K562 (cell line): Measurements from ENCODE around the gene CDH18. TPM values are rescaled to one million over a fixed set of nuclear protein-coding genes. Genes with fewer than 3 reads are reported as not detected.

Experiments
- ATAC-seq: fragments of 200-7000 bp; cut with Tn5 transposase; 3 replicates; pipeline ENCODE4 v1.9.1; 2020; ENCODE audit warnings: moderate library complexity
- BruUV-seq: library from RNA; stranded (reverse); fragments of 400-500 nt; replicated peaks from 2 replicates; lab custom pipeline; 2021; lab: Mats Ljungman, UMichigan
- CTCF ChIA-PET: fragments of 300-600 bp; formaldehyde crosslinking; extraction: SDS; loops from one replicate; lab custom pipeline; 2021; ENCODE audit warnings: low intra/inter-chr PET ratio; lab: Yijun Ruan, JAX
- POLR2A ChIA-PET: fragments of 300-600, 350-650 bp; sonication (Branson Sonifier 250); formaldehyde crosslinking; extraction: SDS; loops from one replicate; lab custom pipeline; 2021; ENCODE audit warnings: antibody characterized with exemption, inconsistent platforms; lab: Yijun Ruan, JAX
- DNase-seq, 4 experiments: peaks; one replicate each; pipeline versions ENCODE4 v3.0.0 to v3.0.0-alpha.2; 2011 to 2018; ENCODE audit warnings: low spot score in 3 of 4, mixed read lengths in 3 of 4; ENCODE audit errors: extremely low read depth in 1 of 4
- FAIRE-seq: peaks from 2 replicates; lab custom pipeline; 2011; peaks lifted over from hg19 to GRCh38; lab: Jason Lieb, UNC
- H2AFZ ChIP-seq: 2 replicates; pipeline ENCODE4 v1.6.0; 2011; ENCODE audit warnings: low read depth, low read length, control low read depth, inconsistent platforms
- H3K27ac ChIP-seq: fragments of 200-600 bp; 3 replicates; pipeline ENCODE4 v1.8.0; 2011; ENCODE audit warnings: low read depth, mild to moderate bottlenecking, control low read depth, inconsistent platforms, low read length, moderate library complexity, mixed read lengths; ENCODE audit errors: extremely low read depth
- H3K27me3 ChIP-seq, 2 experiments: fragments of 300-600 bp in 1 of 2; 2 replicates in 1 of 2; 3 replicates in 1 of 2; pipeline versions ENCODE4 v1.6.0 to v1.8.0; 2011; ENCODE audit warnings: inconsistent platforms in 2 of 2, low read length in 2 of 2, mild to moderate bottlenecking in 1 of 2, mixed read lengths in 1 of 2, moderate library complexity in 1 of 2; ENCODE audit not compliant: control insufficient read depth in 2 of 2, insufficient read depth in 2 of 2
- H3K36me3 ChIP-seq: fragments of 300-600 bp; 3 replicates; pipeline ENCODE4 v1.8.0; 2011; ENCODE audit warnings: mild to moderate bottlenecking, low read length, inconsistent platforms; ENCODE audit not compliant: control insufficient read depth, insufficient read depth
- H3K4me1 ChIP-seq, 2 experiments: fragments of 200-600 bp in 1 of 2; replicated peaks in 1 of 2; 2 replicates in 1 of 2; 3 replicates in 1 of 2; pipeline versions ENCODE4 v1.5.1 to v1.8.0; 2011; ENCODE audit warnings: inconsistent platforms in 2 of 2, low read length in 2 of 2, mild to moderate bottlenecking in 1 of 2, mixed read lengths in 1 of 2, moderate library complexity in 1 of 2; ENCODE audit not compliant: control insufficient read depth in 2 of 2, insufficient read depth in 2 of 2
- H3K4me2 ChIP-seq: 2 replicates; pipeline ENCODE4 v1.6.1; 2011; ENCODE audit warnings: low read length, control low read depth, inconsistent platforms, mixed read lengths; ENCODE audit not compliant: insufficient read depth
- H3K4me3 ChIP-seq: fragments of 200-600 bp; sonication (generic), shearing (Covaris generic); 2 replicates; pipeline ENCODE4 v1.5.1; 2016; ENCODE audit warnings: control low read depth, inconsistent platforms
- H3K79me2 ChIP-seq: fragments of 200-600 bp; 3 replicates; pipeline ENCODE4 v1.8.0; 2011; ENCODE audit warnings: low read length, inconsistent platforms; ENCODE audit not compliant: control insufficient read depth, insufficient read depth
- H3K9ac ChIP-seq, 2 experiments: 2 replicates each; pipeline versions ENCODE4 v1.6.0 to v1.6.1; 2011; ENCODE audit warnings: low read depth in 2 of 2, low read length in 2 of 2, control low read depth in 1 of 2, inconsistent platforms in 1 of 2, mild to moderate bottlenecking in 1 of 2, mixed read lengths in 1 of 2; ENCODE audit not compliant: insufficient read depth in 1 of 2
- H3K9me1 ChIP-seq: one replicate; pipeline ENCODE4 v1.6.0; 2011; ENCODE audit warnings: inconsistent platforms, mild to moderate bottlenecking, low read length, moderate library complexity; ENCODE audit not compliant: control insufficient read depth, insufficient read depth
- H3K9me3 ChIP-seq: replicated peaks from 2 replicates; pipeline ENCODE4 v1.5.1; 2011; ENCODE audit warnings: low read depth, low read length, inconsistent platforms; ENCODE audit not compliant: control insufficient read depth, insufficient read depth
- H4K20me1 ChIP-seq: replicated peaks from 2 replicates; pipeline ENCODE4 v1.6.1; 2011; ENCODE audit warnings: low read length, inconsistent platforms, mixed read lengths; ENCODE audit not compliant: control insufficient read depth, insufficient read depth
- CSDE1 ChIP-seq, 2 experiments: fragments of 450-650 bp; IDR thresholded peaks; 2 replicates each; pipeline ENCODE4 v1.6.1; 2016; ENCODE audit warnings: mild to moderate bottlenecking in 1 of 2
- TEAD1 ChIP-seq, 2 experiments: fragments of 450-650 bp in 1 of 2; sonication (generic) in 1 of 2; formaldehyde crosslinking; IDR thresholded peaks; 2 replicates each; pipeline versions ENCODE4 v1.4.0 to v1.8.0; 2020 to 2022; ENCODE audit warnings: mild to moderate bottlenecking in 2 of 2, missing genetic modification reagents in 1 of 2
- UBTF ChIP-seq, 2 experiments: IDR thresholded peaks; 2 replicates each; pipeline ENCODE4 v1.6.1; 2012; ENCODE audit warnings: improper control_type of control experiment in 2 of 2, low read depth in 2 of 2, low read length in 2 of 2, borderline replicate concordance in 1 of 2
- ZNF551 ChIP-seq: fragments of 250-450 bp; sonication (Bioruptor Pico); IDR thresholded peaks from 2 replicates; pipeline ENCODE4 v1.5.0; 2021; ENCODE audit warnings: mild to moderate bottlenecking, moderate library complexity
- ZNF592 ChIP-seq: fragments of 450-650 bp; IDR thresholded peaks from 2 replicates; pipeline ENCODE4 v1.6.1; 2017; ENCODE audit warnings: antibody characterized with exemption, mild to moderate bottlenecking
- in situ Hi-C: fragments of 300-500 bp; cut with MboI; formaldehyde crosslinking; loops from 4 replicates; pipeline ENCODE4 v1.15.0; 2018; ENCODE audit warnings: inconsistent platforms, mixed read lengths
- intact Hi-C: fragments of 100-400 bp; cut with micrococcal nuclease; formaldehyde crosslinking; loops from 2 replicates; pipeline ENCODE4 v1.14.2; 2022
- polyA plus RNA-seq, 8 experiments: library from polyadenylated mRNA; depleted of rRNA in 4 of 8; stranded (reverse) in 5 of 8; unstranded in 3 of 8; fragments of >200 nt; fragmentation: Nextera tagmentation in 2 of 8; fragmentation: Illumina TruSeq in 1 of 8; extraction: Ambion mirVana in 2 of 8; extraction: Trizol in 1 of 8; gene quantifications; 2 replicates each; pipeline versions ENCODE4 v1.2.1 to v1.2.3, GENCODE V29; 2011 to 2014; ENCODE audit warnings: inconsistent platforms in 1 of 8, missing spikeins in 1 of 8
- total RNA-seq, 7 experiments: library from RNA; depleted of rRNA in 6 of 7; stranded (reverse); fragments of >200 nt in 6 of 7; fragmentation: Illumina TruSeq in 2 of 7; extraction: Trizol in 2 of 7; gene quantifications; 2 replicates each; pipeline versions ENCODE4 v1.2.1 to v1.2.3, GENCODE V29; 2011 to 2021; ENCODE audit warnings: low replicate concordance in 1 of 7

Gene CDH18
- total and polyA plus RNA-seq, 9 of the 15 experiments (the other 6 are each of a cell fraction or from before 2014, with no cell fraction given): 0.18 to 1.4 (median 0.31) TPM

DNA sequence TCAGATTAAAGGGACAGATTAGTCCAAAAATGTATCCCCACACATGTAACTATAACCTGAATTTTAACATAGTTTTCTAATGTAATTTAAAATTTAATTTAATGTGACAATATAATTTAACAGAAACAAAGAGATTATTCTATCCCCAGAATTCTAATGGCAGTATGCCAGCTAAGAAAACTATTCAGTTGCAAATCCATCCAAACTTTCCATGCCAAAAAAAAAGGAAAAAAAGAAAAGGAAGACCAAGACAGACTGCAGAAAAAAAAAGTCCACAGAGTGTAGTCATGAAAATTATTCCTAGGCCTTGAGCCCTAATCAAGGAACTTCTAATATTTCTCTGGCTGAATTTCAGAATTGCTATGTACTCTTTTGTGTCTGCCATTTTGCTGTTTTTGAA is 217.6 kb downstream of the CDH18 start:
- no peaks in the 10 kb centered on the region for H3K27me3 ChIP-seq
- H3K9me3 ChIP-seq: no peaks in the 10 kb centered on the region
- in situ Hi-C loops (no loop called here), intact Hi-C loops (no loop called here)
- H3K4me3 ChIP-seq: no peak overlapping the region
- no peaks in the 10 kb centered on the region for H3K4me1 ChIP-seq
- POLR2A ChIA-PET: no interaction called here
- TF ChIP-seq TEAD1 (CRISPR knock-in tag; IDR thresholded peaks at IDR 0.05): no peak
- no peak for TF ChIP-seq ZNF592
- TF ChIP-seq ZNF551 (CRISPR knock-in tag): no peak
- TF ChIP-seq UBTF (IDR thresholded peaks at IDR 0.05; ENCODE audit: borderline replicate concordance in 1 of 2, low read depth in 2 of 2, low read length in 2 of 2): no peak
- TF ChIP-seq CSDE1 (IDR thresholded peaks at IDR 0.05): no peak
- H3K9ac ChIP-seq: no peak overlapping the region
- H2AFZ ChIP-seq: no peak overlapping the region
- H3K9me1 ChIP-seq: no peaks in the 10 kb centered on the region
- CTCF ChIA-PET: no interaction called here
- no peaks in the 10 kb centered on the region for H4K20me1 ChIP-seq
- no peaks in the 10 kb centered on the region for H3K79me2 ChIP-seq
- BruUV-seq: no TSS peak
- no peak overlapping the region for H3K27ac ChIP-seq
- no peak for DNase-seq
- FAIRE-seq: no peak
- no peaks in the 10 kb centered on the region for H3K36me3 ChIP-seq
- ATAC-seq: no peak
- no peak overlapping the region for H3K4me2 ChIP-seq
